GM12892 (cell line): ENCODE data around the gene TNFRSF13B.

ENCODE experiments used
- POLR2A ChIP-seq: IDR thresholded peaks from 2 replicates; pipeline ENCODE4 v1.6.1; 2011; ENCODE audit warnings: low read depth, low read length, control low read depth
- POLR2AphosphoS5 ChIP-seq: IDR thresholded peaks from 2 replicates; pipeline ENCODE4 v1.6.1; 2011; ENCODE audit warnings: low read depth, low read length, control low read depth

- no peak for TF ChIP-seq POLR2A
- no peak for TF ChIP-seq POLR2AphosphoS5
Measured at GRCh38 chr17:16995930-16996329, 24.0 kb upstream of the TNFRSF13B start.
